Stomach (tissue), 4 donors: Measurements from ENCODE around the gene UST.

ENCODE experiments used
- CTCF ChIP-seq, 7 experiments: fragments of 450-650 bp in 4 of 7; fragments of 200-600 bp in 3 of 7; sonication (generic) in 3 of 7; IDR thresholded peaks; one replicate each; pipeline ENCODE4 v1.5.1; 2016 to 2019; ENCODE audit warnings: antibody characterized with exemption in 7 of 7, control low read depth in 2 of 7, mild to moderate bottlenecking in 1 of 7
- POLR2A ChIP-seq, 4 donors: fragments of 450-650 bp; IDR thresholded peaks; one replicate each; pipeline ENCODE4 v1.6.1; 2016; ENCODE audit warnings: antibody characterized with exemption in 4 of 4, control low read depth in 2 of 4, mild to moderate bottlenecking in 1 of 4, moderate library complexity in 1 of 4
- POLR2AphosphoS5 ChIP-seq, 3 donors: sonication (generic); formaldehyde crosslinking; IDR thresholded peaks; one replicate each; pipeline ENCODE4 v1.6.1; 2016; ENCODE audit warnings: antibody characterized with exemption in 3 of 3

GRCh38 chr6:148999929-149000468, 253.2 kb downstream of the UST start:
- no peak for TF ChIP-seq CTCF (IDR thresholded peaks at IDR 0.05)
- peak in 1 of 3 donors; percentile 4 for TF ChIP-seq POLR2AphosphoS5 (IDR thresholded peaks at IDR 0.05)
- no peak for TF ChIP-seq POLR2A (IDR thresholded peaks at IDR 0.05)
